ENCODE data around the gene PRKG1. TPM values are rescaled to one million over a fixed set of nuclear protein-coding genes. Genes with fewer than 3 reads are reported as not detected.

The PRKG1 gene
- total and polyA plus RNA-seq, 8 donors = 1.2 to 9.6 (median 2.9) TPM

- DNase-seq (no peak), FAIRE-seq (no peak), ATAC-seq (no peak)
- intact Hi-C loops (cut with DNase I) = no loop called here
- no peaks in the 10 kb centered on the region for H3K9me3 ChIP-seq
- 64 to 75% methylated on average over 1 of the region's 1 CpG for WGBS, 2 donors
- H3K27ac ChIP-seq = no peak overlapping the region
- H3K4me1 ChIP-seq = no peaks in the 10 kb centered on the region
- no peak overlapping the region for H3K4me3 ChIP-seq
- no peaks in the 10 kb centered on the region for H3K36me3 ChIP-seq
- no peaks in the 10 kb centered on the region for H3K27me3 ChIP-seq
- no peak for TF ChIP-seq CTCF (IDR thresholded peaks at IDR 0.05)
Observed at GRCh38 chr10:52322936-52323335, 1248.6 kb downstream of the PRKG1 start.

- H3K27me3 ChIP-seq = no peaks in the 10 kb centered on the region
- DNase-seq (no peak), FAIRE-seq (no peak), ATAC-seq (no peak)
- no peak overlapping the region for H3K27ac ChIP-seq
- no peaks in the 10 kb centered on the region for H3K9me3 ChIP-seq
- intact Hi-C loops (cut with DNase I) = no loop called here
- H3K36me3 ChIP-seq = no peaks in the 10 kb centered on the region
- WGBS, 2 donors = 73 to 78% methylated on average over 2 of the region's 2 CpGs
- no peak overlapping the region for H3K4me3 ChIP-seq
- H3K4me1 ChIP-seq = no peaks in the 10 kb centered on the region
- no peak for TF ChIP-seq CTCF (IDR thresholded peaks at IDR 0.05)
Observed at GRCh38 chr10:52326382-52326781, 1252.1 kb downstream of the PRKG1 start.

- DNase-seq (no peak), FAIRE-seq (no peak), ATAC-seq (no peak)
- WGBS, 2 donors = 85 to 86% methylated on average over 3 of the region's 3 CpGs
- H3K9me3 ChIP-seq = no peaks in the 10 kb centered on the region
- peaks cover 0 to 4% (median 0%) of the 10 kb centered on the region in 3 donors for H3K4me1 ChIP-seq
- H3K36me3 ChIP-seq = no peaks in the 10 kb centered on the region
- H3K4me3 ChIP-seq = no peak overlapping the region
- TF ChIP-seq CTCF (IDR thresholded peaks at IDR 0.05) = no peak
- intact Hi-C loops (cut with DNase I) = no loop called here
- H3K27me3 ChIP-seq = no peaks in the 10 kb centered on the region
- no peak overlapping the region for H3K27ac ChIP-seq
Observed at GRCh38 chr10:52331638-52332364, 1257.5 kb downstream of the PRKG1 start.

GRCh38 chr10:52332815-52333214 is 1258.5 kb downstream of the PRKG1 start:
- intact Hi-C loops (cut with DNase I) = no loop called here
- no peak for TF ChIP-seq CTCF (IDR thresholded peaks at IDR 0.05)
- 53 to 66% methylated on average over 5 of the region's 5 CpGs for WGBS, 2 donors
- FAIRE-seq = no peak
- no peak overlapping the region for H3K4me3 ChIP-seq
- H3K4me1 ChIP-seq = peaks cover 0 to 4% (median 0%) of the 10 kb centered on the region in 3 donors
- H3K36me3 ChIP-seq = no peaks in the 10 kb centered on the region
- no peaks in the 10 kb centered on the region for H3K9me3 ChIP-seq
- no peak for ATAC-seq
- H3K27me3 ChIP-seq = no peaks in the 10 kb centered on the region
- no peak for DNase-seq
- no peak overlapping the region for H3K27ac ChIP-seq

GRCh38 chr10:52334595-52334994 is 1260.3 kb downstream of the PRKG1 start:
- DNase-seq = no peak
- H3K36me3 ChIP-seq = no peaks in the 10 kb centered on the region
- no peaks in the 10 kb centered on the region for H3K9me3 ChIP-seq
- no peaks in the 10 kb centered on the region for H3K27me3 ChIP-seq
- H3K27ac ChIP-seq = no peak overlapping the region
- no peak for TF ChIP-seq CTCF (IDR thresholded peaks at IDR 0.05)
- WGBS, 2 donors = 93 to 96% methylated on average over 1 of the region's 1 CpG
- ATAC-seq = no peak
- no peak overlapping the region for H3K4me3 ChIP-seq
- H3K4me1 ChIP-seq = peaks cover 0 to 4% (median 0%) of the 10 kb centered on the region in 3 donors
- intact Hi-C loops (cut with DNase I) = no loop called here
- no peak for FAIRE-seq
